Measurements from ENCODE around the gene NOXA1.

NOXA1 gene

GRCh38 chr9:137387891-137388560, 35.2 kb upstream of the NOXA1 start:
- no peak for DNase-seq

GRCh38 chr9:137388589-137389427, 34.4 kb upstream of the NOXA1 start:
- DNase-seq = no peak

- DNase-seq = no peak
Observed at GRCh38 chr9:137389428-137389746, 33.8 kb upstream of the NOXA1 start.

- no peak for DNase-seq
Observed at GRCh38 chr9:137390553-137391410, 32.4 kb upstream of the NOXA1 start.

- DNase-seq = no peak
Observed at GRCh38 chr9:137391411-137391754, 31.8 kb upstream of the NOXA1 start.

- DNase-seq = no peak
Observed at GRCh38 chr9:137392232-137393007, 30.8 kb upstream of the NOXA1 start.

GRCh38 chr9:137393176-137394150, 29.7 kb upstream of the NOXA1 start:
- DNase-seq = no peak

- no peak for DNase-seq
Observed at GRCh38 chr9:137394866-137395665, 28.1 kb upstream of the NOXA1 start.

GRCh38 chr9:137395666-137396010, 27.6 kb upstream of the NOXA1 start:
- DNase-seq = no peak

GRCh38 chr9:137396227-137396626, 27.0 kb upstream of the NOXA1 start:
- DNase-seq = no peak

GRCh38 chr9:137396634-137397367, 26.4 kb upstream of the NOXA1 start:
- DNase-seq = no peak

- no peak for DNase-seq
Observed at GRCh38 chr9:137397675-137398423, 25.3 kb upstream of the NOXA1 start.

- no peak for DNase-seq
Observed at GRCh38 chr9:137398561-137399468, 24.4 kb upstream of the NOXA1 start.

GRCh38 chr9:137402746-137403145, 20.4 kb upstream of the NOXA1 start:
- peak; percentile 45 for DNase-seq

- DNase-seq = no peak
Observed at GRCh38 chr9:137403269-137403668, 19.9 kb upstream of the NOXA1 start.

GRCh38 chr9:137404961-137405567, 18.1 kb upstream of the NOXA1 start:
- DNase-seq = no peak

- no peak for DNase-seq
Observed at GRCh38 chr9:137405677-137406081, 17.5 kb upstream of the NOXA1 start.
